ENCODE results near the gene PDE1A. TPM values are rescaled to one million over a fixed set of nuclear protein-coding genes. Genes with fewer than 3 reads are reported as not detected.

PDE1A gene
- total RNA-seq, 1 donor from 2014 or later, result 17.3 TPM

GRCh38 chr2:182360663-182361260, 66.1 kb downstream of the PDE1A start:
- Histone ChIP-seq H3K4me1 (peaks cover 21% of the 10 kb centered on the region), H3K9me3 (replicated peaks) (no peaks in the 10 kb centered on the region), H3K27ac (replicated peaks) (peak overlapping the region; percentile 60), H3K36me3 (no peaks in the 10 kb centered on the region), H3K27me3 (ENCODE audit: low read depth) (no peaks in the 10 kb centered on the region), H3K4me3 (no peak overlapping the region)
- no peak for TF ChIP-seq CTCF (IDR thresholded peaks at IDR 0.05; ENCODE audit: borderline replicate concordance)
- no peak for DNase-seq
- intact Hi-C loops (cut with micrococcal nuclease), result no loop called here

- intact Hi-C loops (cut with micrococcal nuclease), result no loop called here
- peaks cover 21% of the 10 kb centered on the region for H3K4me1 ChIP-seq
- no peak overlapping the region for H3K4me3 ChIP-seq
- H3K27me3 ChIP-seq (ENCODE audit: low read depth), result no peaks in the 10 kb centered on the region
- no peak for DNase-seq
- TF ChIP-seq CTCF (IDR thresholded peaks at IDR 0.05; ENCODE audit: borderline replicate concordance), result no peak
- peak overlapping the region; percentile 60 for H3K27ac ChIP-seq (replicated peaks)
- H3K9me3 ChIP-seq (replicated peaks), result no peaks in the 10 kb centered on the region
- H3K36me3 ChIP-seq, result no peaks in the 10 kb centered on the region
Measured at GRCh38 chr2:182359990-182360662, 66.7 kb downstream of the PDE1A start.

DNA sequence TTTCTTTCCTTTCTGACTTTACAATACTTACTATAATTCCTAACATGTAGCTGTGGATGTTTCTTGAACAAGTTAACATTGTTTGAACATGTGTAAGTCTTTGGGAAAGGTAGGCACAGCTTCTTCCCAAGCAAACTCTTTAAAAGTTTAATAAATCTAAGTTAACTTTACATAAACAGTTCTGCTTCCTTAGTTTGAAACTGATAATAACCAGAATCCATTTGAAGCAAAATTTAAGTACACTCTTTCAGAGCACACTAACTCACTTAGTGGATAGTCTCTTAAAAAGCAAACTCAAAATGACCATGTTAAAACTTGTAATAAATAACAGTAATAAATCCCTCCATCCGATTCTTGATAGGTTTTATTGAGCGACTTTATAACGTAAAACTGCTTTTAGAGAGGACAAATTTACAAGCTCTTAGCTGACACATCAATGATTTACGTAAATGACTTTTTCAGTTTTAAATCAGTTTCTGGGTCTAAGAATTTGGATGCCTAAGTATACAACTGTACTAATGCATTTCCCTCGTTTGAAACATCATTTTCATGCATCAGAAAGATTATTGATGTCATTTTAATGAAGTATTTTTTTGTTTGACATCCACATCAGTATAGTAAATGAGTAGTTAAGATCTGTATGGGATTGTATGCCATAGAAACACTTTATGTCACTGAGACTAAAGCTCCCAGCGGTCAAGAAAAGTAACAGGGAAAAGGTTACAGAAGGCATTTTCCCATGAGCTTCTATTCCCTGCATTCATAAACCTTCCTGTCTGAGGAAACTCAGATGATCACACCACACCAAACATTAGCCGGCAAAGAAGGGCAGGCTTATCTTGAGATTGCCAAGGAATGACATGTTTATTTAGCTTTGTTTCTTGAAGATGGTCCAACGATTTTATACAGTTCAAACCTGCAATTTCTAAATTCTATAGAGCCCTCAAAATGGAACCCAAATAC, 67.5 kb downstream of the PDE1A start:
- Histone ChIP-seq H3K36me3 (no peaks in the 10 kb centered on the region), H3K4me3 (no peak overlapping the region), H3K9me3 (replicated peaks) (no peaks in the 10 kb centered on the region), H3K4me1 (peaks cover 28% of the 10 kb centered on the region), H3K27ac (replicated peaks) (peak overlapping the region; percentile 60), H3K27me3 (ENCODE audit: low read depth) (no peaks in the 10 kb centered on the region)
- DNase-seq, result no peak
- TF ChIP-seq CTCF (IDR thresholded peaks at IDR 0.05; ENCODE audit: borderline replicate concordance), result no peak
- intact Hi-C loops (cut with micrococcal nuclease), result no loop called here

DNA sequence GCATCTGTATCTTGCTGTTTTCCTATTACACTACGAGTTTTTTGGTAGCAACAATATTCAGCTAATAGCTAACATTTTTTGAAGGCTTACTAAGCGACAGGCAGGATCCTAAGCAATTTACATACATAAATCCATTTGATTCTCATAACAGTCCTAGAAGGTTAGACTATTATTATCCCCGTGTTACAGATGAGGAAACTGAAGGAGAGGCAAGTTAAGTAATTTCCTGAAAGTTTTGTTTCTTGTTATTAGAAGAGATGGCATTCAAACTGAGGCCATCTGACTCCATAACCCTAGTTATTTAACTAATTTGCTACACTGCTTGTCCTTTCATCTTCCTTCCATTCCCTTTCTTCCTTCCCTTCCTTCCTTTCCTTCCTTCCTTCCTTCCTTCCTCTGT, 68.2 kb downstream of the PDE1A start:
- no peak for TF ChIP-seq CTCF (IDR thresholded peaks at IDR 0.05; ENCODE audit: borderline replicate concordance)
- Histone ChIP-seq H3K36me3 (no peaks in the 10 kb centered on the region), H3K27ac (replicated peaks) (peak overlapping the region; percentile 60), H3K4me1 (peaks cover 30% of the 10 kb centered on the region), H3K4me3 (no peak overlapping the region), H3K27me3 (ENCODE audit: low read depth) (no peaks in the 10 kb centered on the region), H3K9me3 (replicated peaks) (no peaks in the 10 kb centered on the region)
- DNase-seq, result no peak
- intact Hi-C loops (cut with micrococcal nuclease), result no loop called here

- DNase-seq, result no peak
Measured at GRCh38 chr2:182355815-182356214, 71.0 kb downstream of the PDE1A start.

More at GRCh38 chr2:182355815-182356214, 71.0 kb downstream of the PDE1A start:
- no peaks in the 10 kb centered on the region for H3K27me3 ChIP-seq (ENCODE audit: low read depth)
- intact Hi-C loops (cut with micrococcal nuclease), result no loop called here
- peaks cover 31% of the 10 kb centered on the region for H3K4me1 ChIP-seq
- TF ChIP-seq CTCF (IDR thresholded peaks at IDR 0.05; ENCODE audit: borderline replicate concordance), result no peak
- H3K4me3 ChIP-seq, result no peak overlapping the region
- no peaks in the 10 kb centered on the region for H3K36me3 ChIP-seq
- no peaks in the 10 kb centered on the region for H3K9me3 ChIP-seq (replicated peaks)
- H3K27ac ChIP-seq (replicated peaks), result no peak overlapping the region

Data from left ventricle myocardium inferior (tissue), 1 donor.